Measurements from ENCODE around the gene GALM. TPM values are rescaled to one million over a fixed set of nuclear protein-coding genes. Genes with fewer than 3 reads are reported as not detected.

The GALM gene
- polyA plus RNA-seq, 3 donors, result 3.0 to 3.6 (median 3.1) TPM

GRCh38 chr2:38747819-38748218, 81.9 kb downstream of the GALM start:
- WGBS (ENCODE audit: insufficient coverage), result 100% methylated on average over 3 of the region's 5 CpGs
- Histone ChIP-seq H3K36me3 (replicated peaks in 1 of 2; ENCODE audit: control insufficient read depth in 1 of 2, insufficient read depth in 2 of 2, low read length in 2 of 2) (peaks cover 63 to 69% of the 10 kb centered on the region in 2 donors), H3K4me1 (ENCODE audit: control insufficient read depth in 1 of 2, insufficient read depth in 2 of 2, low read length in 2 of 2) (peaks cover 32 to 46% of the 10 kb centered on the region in 2 donors), H2AFZ (ENCODE audit: insufficient read depth, low read depth, low read length, poor library complexity, severe bottlenecking) (no peak overlapping the region), H3K27me3 (ENCODE audit: control insufficient read depth in 2 of 2, insufficient read depth in 2 of 2, low read length in 2 of 2) (no peaks in the 10 kb centered on the region), H3K9me3 (replicated peaks in 1 of 2; ENCODE audit: control insufficient read depth in 1 of 2, insufficient read depth in 1 of 2, low read length in 2 of 2) (no peaks in the 10 kb centered on the region), H3K27ac (ENCODE audit: low read depth in 1 of 2, low read length in 2 of 2) (peak overlapping the region in 1 of 2 donors; percentile 1), H3K9ac (ENCODE audit: insufficient read depth, low read length, poor library complexity, severe bottlenecking) (no peak overlapping the region), H3K4me2 (replicated peaks; ENCODE audit: extremely low read depth, low read length, poor library complexity, severe bottlenecking) (no peak overlapping the region), H3K79me2 (ENCODE audit: insufficient read depth, low read length) (peaks cover 83% of the 10 kb centered on the region), H4K20me1 (ENCODE audit: insufficient read depth, low read length) (peaks cover 83% of the 10 kb centered on the region), H3K4me3 (replicated peaks in 1 of 3; ENCODE audit: low read depth in 2 of 3, low read length in 3 of 3) (no peak overlapping the region)
- peaks cover 0 to 3% (median 0%) of the 10 kb centered on the region in 7 donors for H3K9me3 Mint-ChIP-seq
- intact Hi-C loops (cut with micrococcal nuclease), result loop anchor here in 1 of 2 donors (10.0 kb wide), 1 partner anchor 433 kb away; no protein-coding TSS in a partner anchor
- no peak overlapping the region for H3K4me3 Mint-ChIP-seq
- H3K4me1 Mint-ChIP-seq, result peaks cover 42% of the 10 kb centered on the region
- TF ChIP-seq CTCF (IDR thresholded peaks at IDR 0.05), result no peak
- H3K36me3 Mint-ChIP-seq, result peaks cover 62 to 70% of the 10 kb centered on the region in 2 donors
- H3K27me3 Mint-ChIP-seq (ENCODE audit: low read depth in 3 of 3), result peaks cover 0 to 3% (median 0%) of the 10 kb centered on the region in 3 donors
- DNase-seq, result no peak
- peak overlapping the region in 5 of 7 donors; percentile 39 to 68 (median 53) for H3K27ac Mint-ChIP-seq

- H4K20me1 ChIP-seq (ENCODE audit: insufficient read depth, low read length), result peaks cover 77% of the 10 kb centered on the region
- peak overlapping the region in 1 of 2 donors; percentile 1 for H3K27ac ChIP-seq (ENCODE audit: low read depth in 1 of 2, low read length in 2 of 2)
- peaks cover 77% of the 10 kb centered on the region for H3K79me2 ChIP-seq (ENCODE audit: insufficient read depth, low read length)
- Mint-ChIP-seq H3K27me3 (ENCODE audit: low read depth in 3 of 3) (peaks cover 0 to 3% (median 0%) of the 10 kb centered on the region in 3 donors), H3K9me3 (peaks cover 0 to 3% (median 0%) of the 10 kb centered on the region in 7 donors), H3K36me3 (peaks cover 59 to 67% of the 10 kb centered on the region in 2 donors), H3K4me3 (no peak overlapping the region), H3K4me1 (peaks cover 42% of the 10 kb centered on the region), H3K27ac (peak overlapping the region in 6 of 7 donors; percentile 16 to 87 (median 53))
- H3K27me3 ChIP-seq (ENCODE audit: control insufficient read depth in 2 of 2, insufficient read depth in 2 of 2, low read length in 2 of 2), result no peaks in the 10 kb centered on the region
- no peaks in the 10 kb centered on the region for H3K9me3 ChIP-seq (replicated peaks in 1 of 2; ENCODE audit: control insufficient read depth in 1 of 2, insufficient read depth in 1 of 2, low read length in 2 of 2)
- H3K36me3 ChIP-seq (replicated peaks in 1 of 2; ENCODE audit: control insufficient read depth in 1 of 2, insufficient read depth in 2 of 2, low read length in 2 of 2), result peaks cover 61 to 64% of the 10 kb centered on the region in 2 donors
- no peak overlapping the region for H3K4me3 ChIP-seq (replicated peaks in 1 of 3; ENCODE audit: low read depth in 2 of 3, low read length in 3 of 3)
- H3K4me1 ChIP-seq (ENCODE audit: control insufficient read depth in 1 of 2, insufficient read depth in 2 of 2, low read length in 2 of 2), result peaks cover 32 to 46% of the 10 kb centered on the region in 2 donors
- intact Hi-C loops (cut with micrococcal nuclease), result loop anchor here in 1 of 2 donors (10.0 kb wide), 1 partner anchor 434 kb away; no protein-coding TSS in a partner anchor
- H3K4me2 ChIP-seq (replicated peaks; ENCODE audit: extremely low read depth, low read length, poor library complexity, severe bottlenecking), result no peak overlapping the region
- 95% methylated on average over 4 of the region's 9 CpGs for WGBS (ENCODE audit: insufficient coverage)
- no peak overlapping the region for H3K9ac ChIP-seq (ENCODE audit: insufficient read depth, low read length, poor library complexity, severe bottlenecking)
- DNase-seq, result no peak
- TF ChIP-seq CTCF (IDR thresholded peaks at IDR 0.05), result no peak
- no peak overlapping the region for H2AFZ ChIP-seq (ENCODE audit: insufficient read depth, low read depth, low read length, poor library complexity, severe bottlenecking)
Measured at GRCh38 chr2:38748391-38748790, 82.5 kb downstream of the GALM start.

Measured in CD14-positive monocyte (primary cell).